ENCODE results near the gene TRAFD1. TPM values are rescaled to one million over a fixed set of nuclear protein-coding genes. Genes with fewer than 3 reads are reported as not detected.

The TRAFD1 gene
- total and polyA plus RNA-seq, 2 of the 13 experiments (the other 11 are each of a cell fraction or from before 2014, with no cell fraction given): 9.5 to 20.9 TPM

GRCh38 chr12:112159146-112159541, 33.8 kb downstream of the TRAFD1 start:
- Histone ChIP-seq H3K4me2 (ENCODE audit: low read depth, low read length) (no peak overlapping the region), H2AFZ (ENCODE audit: low read length) (no peak overlapping the region), H3K27ac (ENCODE audit: extremely low read length, insufficient read depth, low read length) (no peak overlapping the region), H3K79me2 (ENCODE audit: insufficient read depth, low read length) (no peaks in the 10 kb centered on the region), H3K9ac (ENCODE audit: insufficient read depth, low read depth, low read length) (no peak overlapping the region), H3K27me3 (ENCODE audit: control insufficient read depth in 1 of 2, insufficient read depth in 2 of 2, low read length in 2 of 2) (no peaks in the 10 kb centered on the region), H3K4me1 (ENCODE audit: insufficient read depth, low read length) (no peaks in the 10 kb centered on the region), H4K20me1 (ENCODE audit: insufficient read depth, low read length) (no peaks in the 10 kb centered on the region), H3K36me3 (replicated peaks in 1 of 2; ENCODE audit: control insufficient read depth in 1 of 2, insufficient read depth in 2 of 2, low read length in 2 of 2) (peaks cover 0 to 6% of the 10 kb centered on the region in 2 experiments; a peak in 1 of 5 replicates), H3K4me3 (replicated peaks in 1 of 3; ENCODE audit: insufficient read depth in 1 of 3, low read depth in 2 of 3, low read length in 3 of 3) (no peak overlapping the region), H3K9me3 (ENCODE audit: low read length) (no peaks in the 10 kb centered on the region)
- DNase-seq (ENCODE audit: low spot score) (no peak), ATAC-seq (no peak), FAIRE-seq (no peak)
- ChIA-PET CTCF (ENCODE audit: low intra/inter-chr PET ratio, low total read pairs) (no interaction called here), POLR2A (no interaction called here)
- intact Hi-C loops (cut with micrococcal nuclease; ENCODE audit: unreplicated experiment): no loop called here
- BruUV-seq (replicated peaks): no TSS peak
- in situ Hi-C loops (cut with HindIII; ENCODE audit: extremely low pct_ligation_motif_present, low pct_unique_long_range_greater_than_20kb): no loop called here
- 93% methylated on average over 5 of the region's 6 CpGs for WGBS (ENCODE audit: low lambda C conversion rate)
- no peak for TF ChIP-seq SOX6 (IDR thresholded peaks at IDR 0.05)
- TF ChIP-seq SOX6 (CRISPR knock-in tag; IDR thresholded peaks at IDR 0.05): no peak
- no peak for TF ChIP-seq ZNF883 (CRISPR knock-in tag; IDR thresholded peaks at IDR 0.05; ENCODE audit: not compliant biosample characterization)
- no peak for TF ChIP-seq SKIL (CRISPR knock-in tag; IDR thresholded peaks at IDR 0.05; ENCODE audit: borderline replicate concordance)
- TF ChIP-seq, protein P1, sequence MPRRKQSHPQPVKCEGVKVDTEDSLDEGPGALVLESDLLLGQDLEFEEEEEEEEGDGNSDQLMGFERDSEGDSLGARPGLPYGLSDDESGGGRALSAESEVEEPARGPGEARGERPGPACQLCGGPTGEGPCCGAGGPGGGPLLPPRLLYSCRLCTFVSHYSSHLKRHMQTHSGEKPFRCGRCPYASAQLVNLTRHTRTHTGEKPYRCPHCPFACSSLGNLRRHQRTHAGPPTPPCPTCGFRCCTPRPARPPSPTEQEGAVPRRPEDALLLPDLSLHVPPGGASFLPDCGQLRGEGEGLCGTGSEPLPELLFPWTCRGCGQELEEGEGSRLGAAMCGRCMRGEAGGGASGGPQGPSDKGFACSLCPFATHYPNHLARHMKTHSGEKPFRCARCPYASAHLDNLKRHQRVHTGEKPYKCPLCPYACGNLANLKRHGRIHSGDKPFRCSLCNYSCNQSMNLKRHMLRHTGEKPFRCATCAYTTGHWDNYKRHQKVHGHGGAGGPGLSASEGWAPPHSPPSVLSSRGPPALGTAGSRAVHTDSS (CRISPR knock-in tag; conservative IDR thresholded peaks at IDR 0.05): no peak
- no peak for TF ChIP-seq NFE2 (CRISPR knock-in tag; IDR thresholded peaks at IDR 0.05)
- no peak for TF ChIP-seq ZNF772 (CRISPR knock-in tag; IDR thresholded peaks at IDR 0.05)
- TF ChIP-seq ZFYVE20 (CRISPR knock-in tag; IDR thresholded peaks at IDR 0.05; ENCODE audit: borderline replicate concordance, low read depth): no peak
- no peak for TF ChIP-seq ZC3H13 (CRISPR knock-in tag; IDR thresholded peaks at IDR 0.05)
- no peak for TF ChIP-seq NR2F2 (IDR thresholded peaks at IDR 0.05; ENCODE audit: borderline replicate concordance, low read depth)
- no peak for TF ChIP-seq ZNF691 (CRISPR knock-in tag; IDR thresholded peaks at IDR 0.05; ENCODE audit: borderline replicate concordance, low read depth)
- TF ChIP-seq, protein P2, sequence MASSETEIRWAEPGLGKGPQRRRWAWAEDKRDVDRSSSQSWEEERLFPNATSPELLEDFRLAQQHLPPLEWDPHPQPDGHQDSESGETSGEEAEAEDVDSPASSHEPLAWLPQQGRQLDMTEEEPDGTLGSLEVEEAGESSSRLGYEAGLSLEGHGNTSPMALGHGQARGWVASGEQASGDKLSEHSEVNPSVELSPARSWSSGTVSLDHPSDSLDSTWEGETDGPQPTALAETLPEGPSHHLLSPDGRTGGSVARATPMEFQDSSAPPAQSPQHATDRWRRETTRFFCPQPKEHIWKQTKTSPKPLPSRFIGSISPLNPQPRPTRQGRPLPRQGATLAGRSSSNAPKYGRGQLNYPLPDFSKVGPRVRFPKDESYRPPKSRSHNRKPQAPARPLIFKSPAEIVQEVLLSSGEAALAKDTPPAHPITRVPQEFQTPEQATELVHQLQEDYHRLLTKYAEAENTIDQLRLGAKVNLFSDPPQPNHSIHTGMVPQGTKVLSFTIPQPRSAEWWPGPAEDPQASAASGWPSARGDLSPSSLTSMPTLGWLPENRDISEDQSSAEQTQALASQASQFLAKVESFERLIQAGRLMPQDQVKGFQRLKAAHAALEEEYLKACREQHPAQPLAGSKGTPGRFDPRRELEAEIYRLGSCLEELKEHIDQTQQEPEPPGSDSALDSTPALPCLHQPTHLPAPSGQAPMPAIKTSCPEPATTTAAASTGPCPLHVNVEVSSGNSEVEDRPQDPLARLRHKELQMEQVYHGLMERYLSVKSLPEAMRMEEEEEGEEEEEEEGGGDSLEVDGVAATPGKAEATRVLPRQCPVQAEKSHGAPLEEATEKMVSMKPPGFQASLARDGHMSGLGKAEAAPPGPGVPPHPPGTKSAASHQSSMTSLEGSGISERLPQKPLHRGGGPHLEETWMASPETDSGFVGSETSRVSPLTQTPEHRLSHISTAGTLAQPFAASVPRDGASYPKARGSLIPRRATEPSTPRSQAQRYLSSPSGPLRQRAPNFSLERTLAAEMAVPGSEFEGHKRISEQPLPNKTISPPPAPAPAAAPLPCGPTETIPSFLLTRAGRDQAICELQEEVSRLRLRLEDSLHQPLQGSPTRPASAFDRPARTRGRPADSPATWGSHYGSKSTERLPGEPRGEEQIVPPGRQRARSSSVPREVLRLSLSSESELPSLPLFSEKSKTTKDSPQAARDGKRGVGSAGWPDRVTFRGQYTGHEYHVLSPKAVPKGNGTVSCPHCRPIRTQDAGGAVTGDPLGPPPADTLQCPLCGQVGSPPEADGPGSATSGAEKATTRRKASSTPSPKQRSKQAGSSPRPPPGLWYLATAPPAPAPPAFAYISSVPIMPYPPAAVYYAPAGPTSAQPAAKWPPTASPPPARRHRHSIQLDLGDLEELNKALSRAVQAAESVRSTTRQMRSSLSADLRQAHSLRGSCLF (CRISPR knock-in tag; IDR thresholded peaks at IDR 0.05; ENCODE audit: borderline replicate concordance): no peak
- no peak for TF ChIP-seq PAX8 (CRISPR knock-in tag; IDR thresholded peaks at IDR 0.05; ENCODE audit: borderline replicate concordance)
- no peak for TF ChIP-seq HES4 (CRISPR knock-in tag; IDR thresholded peaks at IDR 0.05; ENCODE audit: borderline replicate concordance)
- no peak for TF ChIP-seq ZBTB38 (CRISPR knock-in tag; IDR thresholded peaks at IDR 0.05)
- no peak for TF ChIP-seq KAT7 (CRISPR knock-in tag; IDR thresholded peaks at IDR 0.05; ENCODE audit: borderline replicate concordance)
- no peak for TF ChIP-seq MZF1 (CRISPR knock-in tag; IDR thresholded peaks at IDR 0.05; ENCODE audit: borderline replicate concordance)
